Occipital lobe (tissue), 2 donors: ENCODE data around the gene MAP3K1. TPM values are rescaled to one million over a fixed set of nuclear protein-coding genes. Genes with fewer than 3 reads are reported as not detected.

Experiments
- DNase-seq: peaks from one replicate; lab custom pipeline; 2025; lab: John Stamatoyannopoulos, UW
- total RNA-seq: library from RNA; depleted of rRNA; stranded (reverse); fragments of >200 nt; gene quantifications from one replicate; pipeline ENCODE4 v1.2.3, GENCODE V29; 2014

Gene MAP3K1
- total RNA-seq, 1 donor from 2014 or later = 22.1 TPM

DNA sequence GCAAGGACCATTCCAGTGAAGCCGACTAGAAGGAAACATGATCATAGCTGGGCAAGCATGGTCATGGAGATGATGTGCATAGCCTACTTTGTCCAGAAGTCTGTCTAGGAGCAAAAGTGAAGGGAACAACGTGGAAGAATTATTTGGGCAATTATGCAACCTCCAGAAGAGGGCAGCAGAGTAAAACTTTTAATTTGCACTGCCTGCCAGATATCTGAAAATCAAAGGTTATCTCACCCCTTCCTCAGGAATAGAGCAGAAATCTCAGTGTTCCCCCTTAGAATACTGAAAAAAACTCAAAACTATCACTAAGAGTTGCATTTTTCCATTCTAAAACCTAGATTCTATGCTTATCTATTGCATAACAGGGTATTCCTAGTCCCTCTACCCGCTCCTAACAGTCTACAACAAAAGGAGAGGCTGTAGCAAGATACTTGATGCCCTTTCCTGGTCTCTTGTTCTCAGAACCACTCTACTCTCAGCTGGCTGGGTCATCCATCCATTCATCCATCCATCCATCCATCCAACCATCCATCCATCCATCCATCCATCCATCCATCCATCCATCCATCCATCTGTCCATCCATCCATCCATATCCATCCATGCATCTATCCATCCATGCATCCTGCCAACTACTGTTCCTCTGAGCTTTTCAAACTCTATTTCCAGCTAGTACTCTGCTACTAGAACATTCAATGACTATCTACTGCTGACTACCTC is 85.7 kb downstream of the MAP3K1 start:
- no peak for DNase-seq

DNA sequence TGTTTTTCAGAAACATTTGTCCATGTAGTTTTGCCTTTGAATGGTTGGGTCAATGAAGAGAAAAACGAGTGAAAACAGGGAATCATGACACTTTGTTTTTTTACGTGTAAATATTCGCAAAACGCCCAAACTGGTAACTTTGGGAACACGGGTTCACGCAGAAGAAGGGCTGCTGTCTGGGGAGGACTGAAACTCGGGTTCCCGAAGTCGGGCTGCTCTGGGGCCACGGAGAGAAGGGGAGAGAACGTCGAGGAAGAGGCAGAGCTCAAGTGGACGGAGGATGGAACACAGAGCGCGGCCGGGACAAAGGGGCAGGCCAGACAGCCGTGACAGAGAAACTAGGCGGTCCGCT is 93.6 kb downstream of the MAP3K1 start:
- no peak for DNase-seq

DNA sequence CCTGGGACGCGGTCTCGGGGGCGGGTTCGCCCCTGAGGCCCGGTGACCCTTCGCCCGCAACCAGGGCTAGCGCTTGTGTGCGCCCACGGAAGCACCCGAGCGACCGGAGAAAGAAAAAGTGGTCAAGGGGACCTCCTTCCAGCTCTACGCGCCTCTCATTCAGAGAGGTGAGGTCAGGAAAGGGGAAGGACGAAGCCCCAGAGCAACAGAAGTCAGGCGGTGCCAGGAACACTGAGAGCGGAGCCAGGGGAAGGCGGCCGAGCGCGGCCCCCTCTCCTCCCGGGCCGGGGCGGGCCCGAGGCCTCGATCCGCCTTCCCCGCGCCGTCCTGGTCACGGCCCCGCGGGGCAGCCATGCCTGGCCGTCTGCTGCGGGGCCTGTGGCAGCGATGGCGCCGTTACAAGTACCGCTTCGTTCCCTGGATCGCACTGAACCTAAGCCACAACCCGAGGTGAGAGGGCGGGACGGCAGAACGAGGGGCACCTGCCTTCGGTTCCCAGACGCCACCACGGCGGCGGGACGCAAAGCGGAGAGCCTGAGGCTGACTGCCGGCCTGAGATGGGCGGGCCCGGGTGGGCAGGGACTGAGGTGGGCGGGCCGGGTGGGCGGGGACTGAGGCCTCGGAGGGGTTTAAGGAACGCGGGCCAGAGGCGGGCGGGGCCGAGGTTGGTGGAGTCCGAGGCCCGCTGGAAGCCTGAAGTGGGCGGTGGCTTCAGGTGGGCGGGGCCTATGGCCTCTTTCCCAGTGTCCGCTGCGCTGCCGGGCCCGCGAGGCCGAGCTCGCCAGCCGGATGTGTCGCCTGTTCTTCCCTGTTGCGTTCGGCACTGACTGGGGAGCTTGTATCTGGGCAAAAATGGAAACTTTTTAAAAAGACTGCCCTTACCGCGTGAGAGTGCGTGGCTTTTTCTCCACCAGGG is 94.2 kb downstream of the MAP3K1 start, which contains the start of gene SETD9:
Gene SETD9 (plus strand): TSS at position 303 of the 916 bp plus-strand sequence. CDS start 50 bp downstream, at position 353.
- DNase-seq = peak; percentile 97

DNA sequence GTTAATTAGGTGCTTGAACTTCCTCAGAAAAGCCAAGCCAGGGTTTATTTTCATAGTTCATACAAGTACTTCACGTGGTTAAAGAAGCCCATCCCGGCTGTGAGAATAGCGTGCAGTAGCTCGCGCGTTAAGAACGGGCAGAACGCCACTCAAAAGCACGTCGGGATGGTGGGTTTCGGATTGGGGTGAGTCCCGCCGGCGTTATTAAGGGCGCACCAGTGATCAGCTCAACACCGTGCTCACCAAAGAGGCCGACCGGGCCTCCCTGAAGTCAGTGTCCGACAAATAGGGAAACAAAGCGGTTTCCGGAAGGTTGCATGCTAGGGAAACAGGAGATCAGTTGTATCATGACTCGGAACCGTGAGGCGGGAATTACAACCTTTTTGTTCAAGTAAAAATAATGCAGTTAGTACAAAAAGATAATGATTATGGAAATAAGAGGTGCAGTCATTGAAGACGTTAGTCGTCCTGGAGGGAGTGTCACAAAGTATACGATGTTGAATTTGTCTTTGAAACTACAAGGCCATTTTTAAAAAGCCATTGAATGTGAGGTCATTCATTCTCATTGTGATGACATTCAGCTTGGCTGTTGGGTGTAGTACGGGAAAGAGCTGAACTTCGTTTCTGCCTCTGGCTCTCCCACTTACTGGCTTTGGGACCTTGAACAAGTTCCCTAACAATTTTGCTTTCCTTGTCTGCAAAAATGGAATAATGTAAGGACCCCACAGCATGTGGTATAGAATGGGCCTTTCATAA is 95.0 kb downstream of the MAP3K1 start:
- DNase-seq = peak; percentile 68

DNA sequence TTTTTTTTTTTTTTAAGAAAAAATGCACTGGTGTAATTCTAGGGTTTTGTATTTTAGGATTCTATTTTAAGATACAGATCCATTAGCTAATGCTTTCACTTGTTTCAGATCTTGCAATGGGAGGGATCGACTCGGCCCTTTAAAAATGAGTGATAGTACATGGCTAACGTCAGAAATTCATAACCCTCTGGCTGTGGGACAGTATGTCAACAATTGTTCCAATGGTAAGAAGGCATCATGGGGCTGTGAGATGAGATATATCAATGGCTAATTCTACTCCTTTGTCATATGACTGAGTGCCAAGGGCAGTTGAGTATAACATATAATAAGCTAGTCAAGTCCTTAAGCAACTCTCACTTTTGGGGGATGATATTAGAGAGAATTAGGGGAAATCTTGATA is 98.4 kb downstream of the MAP3K1 start:
- no peak for DNase-seq

DNA sequence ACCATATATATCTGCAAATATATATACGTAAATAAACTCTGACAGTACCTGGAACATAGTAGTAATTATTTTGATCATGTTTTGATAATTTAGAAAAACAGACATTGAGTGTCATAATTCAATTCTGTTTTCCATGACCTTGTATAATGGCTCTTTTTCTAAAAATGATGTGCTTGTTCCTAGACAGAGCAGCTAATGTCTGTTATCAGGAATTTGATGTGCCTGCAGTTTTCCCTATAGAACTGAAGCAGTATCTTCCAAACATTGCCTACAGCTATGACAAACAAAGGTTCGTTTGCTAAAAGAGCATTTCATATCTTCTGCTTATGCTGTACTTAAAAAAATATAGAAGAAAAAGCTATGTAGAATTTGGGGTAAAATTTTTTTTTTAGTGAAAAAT is 99.3 kb downstream of the MAP3K1 start:
- DNase-seq = no peak

DNA sequence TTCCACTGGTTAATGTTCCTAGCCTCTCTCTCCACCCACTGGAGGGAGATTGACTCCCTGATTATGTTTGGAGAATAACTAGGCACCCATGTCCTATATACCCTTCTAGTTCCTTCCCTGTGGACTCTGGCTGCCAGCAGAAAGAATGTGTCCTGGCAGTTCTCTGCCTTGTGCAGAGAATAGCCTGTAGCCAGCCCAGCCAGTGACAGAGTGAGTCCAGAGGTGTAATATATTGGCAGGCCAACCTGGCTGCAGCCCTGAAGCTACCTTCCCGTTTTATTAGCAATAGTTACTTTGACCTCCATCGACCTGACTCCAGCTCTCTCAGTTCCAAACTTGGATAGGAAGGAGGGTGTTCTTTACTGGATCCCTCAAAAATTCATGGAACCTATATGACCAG is 102.2 kb downstream of the MAP3K1 start:
- no peak for DNase-seq

DNA sequence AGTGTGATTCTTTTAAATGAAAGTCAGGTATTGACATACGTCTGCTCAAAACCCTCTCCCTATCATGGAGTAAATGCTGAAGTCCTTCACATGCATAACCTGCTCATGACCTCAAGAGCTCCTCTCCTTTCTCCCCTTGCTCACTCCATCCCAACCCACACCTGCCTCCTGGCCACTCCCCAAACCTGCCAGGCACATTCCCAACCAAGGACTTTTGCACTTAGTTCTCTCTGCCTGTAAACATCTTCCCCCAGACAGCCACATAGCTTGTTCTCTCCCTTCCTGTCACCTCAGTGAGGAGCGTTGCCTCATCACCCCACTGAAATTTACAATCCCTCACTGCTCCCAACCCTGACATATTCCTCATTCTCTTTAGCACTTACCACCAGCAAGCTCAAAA is 102.7 kb downstream of the MAP3K1 start:
- DNase-seq = no peak

DNA sequence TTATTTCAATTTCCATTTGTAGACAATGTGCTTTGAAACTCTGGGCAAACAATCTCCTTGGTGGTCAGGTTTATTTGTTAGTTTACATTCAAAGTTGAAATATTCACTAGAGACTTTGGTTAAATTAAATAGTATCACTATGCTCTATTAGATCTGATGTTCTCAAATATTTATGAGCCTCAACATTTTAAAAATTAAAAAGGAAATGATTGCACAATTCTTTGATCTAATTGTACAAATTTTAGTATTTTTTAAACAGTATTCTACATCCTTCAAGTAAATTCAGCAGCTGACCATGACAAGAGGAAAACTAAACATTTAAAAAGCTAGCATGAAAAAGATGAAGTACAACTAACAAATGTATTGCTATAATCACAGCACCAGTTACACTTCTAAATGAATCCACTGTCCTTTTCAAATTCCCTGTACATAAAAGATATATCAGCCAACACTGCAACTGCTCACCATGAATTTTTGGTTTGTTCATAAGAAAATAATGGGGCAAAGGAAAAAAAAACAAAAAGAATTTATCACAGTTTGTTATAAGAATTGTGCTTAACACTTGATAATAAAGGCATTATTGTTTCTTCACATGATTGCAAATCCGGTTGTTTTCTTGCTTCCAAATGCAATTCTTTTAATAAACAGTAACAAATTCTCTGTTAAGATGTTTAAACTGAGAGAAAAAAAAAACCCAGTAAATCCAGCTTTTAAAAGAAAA is 104.8 kb downstream of the MAP3K1 start:
- no peak for DNase-seq

DNA sequence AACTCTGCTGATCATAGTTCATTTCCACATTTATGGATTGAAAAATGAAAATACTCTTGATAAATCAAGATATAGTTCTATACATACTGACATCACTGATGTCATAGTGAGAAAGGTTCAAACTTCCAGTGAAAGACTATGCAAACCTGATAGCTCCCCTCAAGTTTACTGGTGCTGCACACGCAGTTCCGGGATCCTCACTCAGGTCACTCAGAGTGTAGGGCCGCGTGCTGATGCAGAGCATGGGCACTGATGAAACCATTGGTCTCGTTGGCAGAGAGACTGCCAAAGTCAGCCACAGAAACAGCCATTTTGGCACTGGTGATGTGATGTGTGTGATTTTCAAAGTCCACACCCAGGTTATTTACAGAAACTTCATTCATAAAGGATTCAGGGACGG is 107.6 kb downstream of the MAP3K1 start:
- DNase-seq = no peak

DNA sequence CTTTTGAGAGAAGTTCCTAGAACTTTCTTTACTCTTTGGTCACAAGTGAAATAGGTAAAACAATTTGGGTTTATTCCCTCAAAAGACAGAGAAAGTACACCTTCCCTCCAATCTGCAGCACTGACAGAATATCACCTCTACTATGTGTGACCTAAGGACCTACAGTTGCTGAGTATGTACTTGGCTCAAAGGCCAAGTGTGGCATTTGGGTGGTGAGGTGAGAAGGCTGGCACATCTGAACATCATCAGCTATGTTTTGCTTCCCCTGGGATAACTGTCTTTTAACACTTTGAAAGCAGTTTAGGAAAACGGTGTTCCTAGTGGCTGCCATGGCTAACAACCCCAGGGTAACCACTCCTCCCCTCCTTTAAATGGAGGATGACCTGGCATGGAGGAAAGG is 119.0 kb downstream of the MAP3K1 start:
- no peak for DNase-seq

DNA sequence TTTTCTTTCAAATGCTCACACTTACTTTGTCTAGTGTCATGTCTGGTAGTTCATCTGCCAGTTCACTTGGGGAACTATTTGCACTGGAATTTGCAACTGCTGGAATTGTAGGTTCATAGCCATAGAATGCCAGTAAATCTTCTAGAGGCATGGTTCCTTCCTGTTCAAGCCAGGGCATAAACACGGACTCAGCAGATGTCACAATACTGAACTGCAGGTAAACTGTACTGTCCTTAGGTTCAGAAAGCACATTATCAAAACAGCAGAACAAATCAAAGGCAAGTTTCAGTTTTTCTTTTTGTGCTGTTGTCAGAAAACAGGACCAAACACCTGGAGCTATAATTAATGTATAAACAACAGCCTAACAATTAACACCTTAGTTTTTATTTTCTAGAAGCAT is 123.5 kb downstream of the MAP3K1 start:
- no peak for DNase-seq

DNA sequence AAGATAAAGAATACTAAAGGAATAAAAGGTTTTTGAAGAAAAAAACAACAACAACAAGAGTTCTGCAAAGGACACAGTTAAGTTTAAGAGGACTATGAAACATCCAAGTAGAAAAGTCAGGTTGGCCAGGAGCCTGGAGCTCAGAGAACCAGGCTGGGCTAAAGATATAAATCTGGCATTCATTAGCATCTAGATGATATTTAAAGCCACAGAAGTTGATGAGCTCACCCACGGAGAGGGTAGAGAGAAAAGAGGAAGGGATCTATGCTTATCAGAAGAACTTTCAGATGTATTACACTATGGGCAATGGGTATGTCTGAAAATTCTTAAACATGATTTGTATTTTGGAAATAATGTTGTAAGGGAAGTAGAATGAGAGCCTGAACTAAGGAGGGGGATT is 126.6 kb downstream of the MAP3K1 start:
- no peak for DNase-seq

Other genes with a start within 250 kb of the MAP3K1 start
- gene SETD9, start 94.0 kb downstream of the MAP3K1 start, total RNA-seq = 4.7 TPM
- 54.1 TPM for gene MIER3, start 136.6 kb downstream of the MAP3K1 start, total RNA-seq